ENCODE measurements around the gene ADGRB3.
"Not testable (repeated sequence)": the region's sequence is repeated elsewhere in the genome, so short reads cannot be mapped to it uniquely, and the experiment has no call there.

ADGRB3 gene

GRCh38 chr6:69424581-69424980, 789.5 kb downstream of the ADGRB3 start:
- no peak for TF ChIP-seq CTCF (IDR thresholded peaks at IDR 0.05; ENCODE audit: insufficient read depth, low read depth, low read length, missing control alignments)
- no peak for DNase-seq (ENCODE audit: low read depth)
- no peak overlapping the region for H3K4me3 ChIP-seq (ENCODE audit: low read length)

GRCh38 chr6:69427882-69428281, 792.8 kb downstream of the ADGRB3 start:
- no peak for DNase-seq (ENCODE audit: low read depth)
- no peak overlapping the region for H3K4me3 ChIP-seq (ENCODE audit: low read length)
- TF ChIP-seq CTCF (IDR thresholded peaks at IDR 0.05; ENCODE audit: insufficient read depth, low read depth, low read length, missing control alignments): no peak

GRCh38 chr6:69432168-69432567, 797.1 kb downstream of the ADGRB3 start:
- not testable (repeated sequence) for DNase-seq (ENCODE audit: low read depth); H3K4me3 ChIP-seq (ENCODE audit: low read length)

GRCh38 chr6:69433116-69433515, 798.0 kb downstream of the ADGRB3 start:
- not testable (repeated sequence) for DNase-seq (ENCODE audit: low read depth)

GRCh38 chr6:69438113-69438512, 803.0 kb downstream of the ADGRB3 start:
- no peak overlapping the region for H3K4me3 ChIP-seq (ENCODE audit: low read length)
- TF ChIP-seq CTCF (IDR thresholded peaks at IDR 0.05; ENCODE audit: insufficient read depth, low read depth, low read length, missing control alignments): no peak
- no peak for DNase-seq (ENCODE audit: low read depth)

More at GRCh38 chr6:69433116-69433515, 798.0 kb downstream of the ADGRB3 start:
- H3K4me3 ChIP-seq (ENCODE audit: low read length): not testable (repeated sequence)

Data from epithelial cell of esophagus (primary cell).